Measurements from ENCODE around the gene ZCCHC2.

Gene ZCCHC2

DNA sequence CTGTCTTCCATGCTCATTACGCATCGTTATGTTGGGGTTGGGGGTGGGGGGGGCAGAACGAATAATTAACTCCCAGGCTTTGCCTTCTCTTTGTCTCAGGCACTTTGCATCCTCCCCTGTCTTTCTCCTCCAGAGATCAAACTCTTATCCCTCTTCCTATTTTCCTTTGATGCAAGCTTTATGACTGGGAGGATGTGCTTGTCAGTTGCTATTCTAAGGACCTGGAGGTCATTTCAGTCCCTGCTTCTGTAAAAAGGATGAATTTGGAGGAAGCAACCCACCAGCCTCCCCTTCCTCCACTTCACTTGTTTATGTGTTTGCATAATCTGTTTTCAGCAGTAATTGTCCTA, 87.5 kb downstream of the ZCCHC2 start:
- Histone ChIP-seq H3K36me3 (ENCODE audit: control insufficient read depth, insufficient read depth, low read length) (no peaks in the 10 kb centered on the region), H3K9ac (ENCODE audit: low read length) (no peak overlapping the region), H3K4me3 (ENCODE audit: low read length) (no peak overlapping the region), H3K9me3 (ENCODE audit: control insufficient read depth, low read length) (no peaks in the 10 kb centered on the region), H3K27me3 (ENCODE audit: control insufficient read depth, insufficient read depth, low read length) (peaks cover 23% of the 10 kb centered on the region), H3K4me1 (ENCODE audit: control insufficient read depth, insufficient read depth, low read length) (peaks cover 11% of the 10 kb centered on the region)

DNA sequence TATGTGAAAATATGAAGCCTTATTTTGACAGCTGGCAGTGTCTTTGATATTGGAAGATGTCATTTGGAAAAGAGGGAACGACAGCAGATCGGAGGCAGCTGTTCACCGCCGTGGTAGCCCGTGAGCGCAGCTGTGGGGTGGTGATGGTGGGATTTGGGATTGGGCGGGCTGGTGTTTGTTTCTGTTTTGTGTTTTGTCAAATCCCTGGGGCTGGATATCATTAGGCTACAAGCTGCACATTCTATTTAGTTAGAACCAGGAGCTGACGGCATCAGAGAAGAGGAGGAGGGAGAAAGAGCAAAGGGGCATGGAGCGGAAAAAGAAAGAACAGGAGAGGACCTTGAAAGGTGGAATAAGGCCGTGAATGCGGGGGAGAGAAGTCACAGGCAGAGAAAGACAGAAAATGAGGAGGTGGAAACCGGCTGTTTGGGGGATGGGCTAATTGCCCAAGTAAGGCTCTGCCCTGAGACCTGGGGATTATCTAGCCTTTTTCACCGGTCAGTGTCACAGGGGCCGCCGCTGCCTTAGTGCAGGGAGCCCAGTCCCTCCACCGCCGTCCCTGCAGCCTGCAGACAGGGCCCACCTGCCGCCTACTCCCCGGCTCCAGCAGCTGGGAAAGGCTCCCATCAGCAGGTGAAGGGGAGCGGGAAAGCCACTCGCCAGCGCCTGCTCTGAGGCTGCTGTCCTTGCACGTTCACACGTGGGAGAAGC, 88.0 kb downstream of the ZCCHC2 start:
- Histone ChIP-seq H3K4me1 (ENCODE audit: control insufficient read depth, insufficient read depth, low read length) (peaks cover 11% of the 10 kb centered on the region), H3K36me3 (ENCODE audit: control insufficient read depth, insufficient read depth, low read length) (no peaks in the 10 kb centered on the region), H3K9me3 (ENCODE audit: control insufficient read depth, low read length) (no peaks in the 10 kb centered on the region), H3K9ac (ENCODE audit: low read length) (no peak overlapping the region), H3K4me3 (ENCODE audit: low read length) (no peak overlapping the region), H3K27me3 (ENCODE audit: control insufficient read depth, insufficient read depth, low read length) (peaks cover 23% of the 10 kb centered on the region)

- Histone ChIP-seq H3K9me3 (ENCODE audit: control insufficient read depth, low read length) (no peaks in the 10 kb centered on the region), H3K36me3 (ENCODE audit: control insufficient read depth, insufficient read depth, low read length) (no peaks in the 10 kb centered on the region), H3K4me1 (ENCODE audit: control insufficient read depth, insufficient read depth, low read length) (peaks cover 11% of the 10 kb centered on the region), H3K9ac (ENCODE audit: low read length) (no peak overlapping the region), H3K4me3 (ENCODE audit: low read length) (no peak overlapping the region), H3K27me3 (ENCODE audit: control insufficient read depth, insufficient read depth, low read length) (peaks cover 23% of the 10 kb centered on the region)
Observed at GRCh38 chr18:62611453-62612288, 88.8 kb downstream of the ZCCHC2 start.

GRCh38 chr18:62612289-62612645, 89.4 kb downstream of the ZCCHC2 start:
- H3K9me3 ChIP-seq (ENCODE audit: control insufficient read depth, low read length) = no peaks in the 10 kb centered on the region
- no peaks in the 10 kb centered on the region for H3K36me3 ChIP-seq (ENCODE audit: control insufficient read depth, insufficient read depth, low read length)
- no peak overlapping the region for H3K4me3 ChIP-seq (ENCODE audit: low read length)
- H3K27me3 ChIP-seq (ENCODE audit: control insufficient read depth, insufficient read depth, low read length) = peaks cover 23% of the 10 kb centered on the region
- H3K4me1 ChIP-seq (ENCODE audit: control insufficient read depth, insufficient read depth, low read length) = peaks cover 11% of the 10 kb centered on the region
- no peak overlapping the region for H3K9ac ChIP-seq (ENCODE audit: low read length)

- no peaks in the 10 kb centered on the region for H3K36me3 ChIP-seq (ENCODE audit: control insufficient read depth, insufficient read depth, low read length)
- peaks cover 11% of the 10 kb centered on the region for H3K4me1 ChIP-seq (ENCODE audit: control insufficient read depth, insufficient read depth, low read length)
- peaks cover 23% of the 10 kb centered on the region for H3K27me3 ChIP-seq (ENCODE audit: control insufficient read depth, insufficient read depth, low read length)
- no peaks in the 10 kb centered on the region for H3K9me3 ChIP-seq (ENCODE audit: control insufficient read depth, low read length)
- no peak overlapping the region for H3K4me3 ChIP-seq (ENCODE audit: low read length)
- no peak overlapping the region for H3K9ac ChIP-seq (ENCODE audit: low read length)
Observed at GRCh38 chr18:62612776-62613175, 90.0 kb downstream of the ZCCHC2 start.

GRCh38 chr18:62614494-62614893, 91.7 kb downstream of the ZCCHC2 start:
- Histone ChIP-seq H3K4me1 (ENCODE audit: control insufficient read depth, insufficient read depth, low read length) (peaks cover 13% of the 10 kb centered on the region), H3K9me3 (ENCODE audit: control insufficient read depth, low read length) (no peaks in the 10 kb centered on the region), H3K9ac (ENCODE audit: low read length) (no peak overlapping the region), H3K4me3 (ENCODE audit: low read length) (no peak overlapping the region), H3K36me3 (ENCODE audit: control insufficient read depth, insufficient read depth, low read length) (no peaks in the 10 kb centered on the region), H3K27me3 (ENCODE audit: control insufficient read depth, insufficient read depth, low read length) (peaks cover 23% of the 10 kb centered on the region)

DNA sequence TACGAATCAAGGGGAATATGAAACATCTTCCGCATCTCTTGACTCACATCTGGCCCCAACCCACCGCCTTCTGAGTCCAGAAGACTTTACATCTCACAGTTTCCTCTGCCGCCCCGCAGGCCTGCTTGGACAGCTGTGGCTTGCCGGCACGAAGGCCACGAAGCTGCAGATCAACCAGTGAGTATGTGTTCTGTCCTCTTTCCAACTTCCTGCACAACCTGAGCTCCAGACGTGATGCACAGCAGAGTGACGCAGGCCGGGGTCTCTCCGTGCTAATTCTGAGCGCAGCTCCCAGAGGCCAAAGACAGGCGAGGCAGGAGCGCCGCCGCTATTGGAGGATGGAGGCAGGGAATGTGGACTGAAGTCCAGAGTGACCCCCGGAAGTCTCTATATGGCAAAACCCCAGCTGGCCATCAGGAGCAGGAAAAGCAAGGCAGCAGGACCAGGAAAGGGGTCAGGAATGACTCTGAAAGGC, 93.5 kb downstream of the ZCCHC2 start:
- H3K9ac ChIP-seq (ENCODE audit: low read length) = no peak overlapping the region
- peaks cover 13% of the 10 kb centered on the region for H3K27me3 ChIP-seq (ENCODE audit: control insufficient read depth, insufficient read depth, low read length)
- no peak overlapping the region for H3K4me3 ChIP-seq (ENCODE audit: low read length)
- H3K4me1 ChIP-seq (ENCODE audit: control insufficient read depth, insufficient read depth, low read length) = peaks cover 6% of the 10 kb centered on the region
- H3K36me3 ChIP-seq (ENCODE audit: control insufficient read depth, insufficient read depth, low read length) = no peaks in the 10 kb centered on the region
- no peaks in the 10 kb centered on the region for H3K9me3 ChIP-seq (ENCODE audit: control insufficient read depth, low read length)

- Histone ChIP-seq H3K4me3 (ENCODE audit: low read length) (no peak overlapping the region), H3K27me3 (ENCODE audit: control insufficient read depth, insufficient read depth, low read length) (no peaks in the 10 kb centered on the region), H3K9me3 (ENCODE audit: control insufficient read depth, low read length) (no peaks in the 10 kb centered on the region), H3K9ac (ENCODE audit: low read length) (no peak overlapping the region), H3K36me3 (ENCODE audit: control insufficient read depth, insufficient read depth, low read length) (no peaks in the 10 kb centered on the region), H3K4me1 (ENCODE audit: control insufficient read depth, insufficient read depth, low read length) (peaks cover 4% of the 10 kb centered on the region)
Observed at GRCh38 chr18:62617793-62618591, 95.2 kb downstream of the ZCCHC2 start.

GRCh38 chr18:62618735-62619134, 95.9 kb downstream of the ZCCHC2 start:
- Histone ChIP-seq H3K9me3 (ENCODE audit: control insufficient read depth, low read length) (no peaks in the 10 kb centered on the region), H3K27me3 (ENCODE audit: control insufficient read depth, insufficient read depth, low read length) (no peaks in the 10 kb centered on the region), H3K4me1 (ENCODE audit: control insufficient read depth, insufficient read depth, low read length) (peaks cover 4% of the 10 kb centered on the region), H3K36me3 (ENCODE audit: control insufficient read depth, insufficient read depth, low read length) (no peaks in the 10 kb centered on the region), H3K9ac (ENCODE audit: low read length) (no peak overlapping the region), H3K4me3 (ENCODE audit: low read length) (no peak overlapping the region)

DNA sequence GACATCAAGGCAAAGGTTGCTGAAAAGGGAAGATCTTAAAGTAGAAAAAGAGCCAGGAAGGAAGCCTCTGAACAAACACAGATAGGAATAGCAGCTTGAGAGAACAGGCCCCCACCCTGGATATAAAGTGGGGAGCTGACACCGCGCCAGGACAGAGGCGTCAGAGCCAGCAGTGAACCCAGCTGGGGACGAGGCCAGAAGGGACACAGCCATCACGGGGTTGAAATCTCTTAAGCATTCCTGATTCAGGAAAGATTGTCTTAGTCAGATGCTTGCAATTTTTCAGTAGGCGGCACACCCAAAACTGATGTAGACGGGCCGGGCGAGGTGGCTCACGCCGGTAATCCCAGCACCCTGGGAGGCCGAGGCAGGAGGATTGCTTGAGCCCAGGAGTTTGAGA, 98.7 kb downstream of the ZCCHC2 start:
- H3K36me3 ChIP-seq (ENCODE audit: control insufficient read depth, insufficient read depth, low read length) = no peaks in the 10 kb centered on the region
- no peaks in the 10 kb centered on the region for H3K9me3 ChIP-seq (ENCODE audit: control insufficient read depth, low read length)
- H3K4me1 ChIP-seq (ENCODE audit: control insufficient read depth, insufficient read depth, low read length) = peaks cover 4% of the 10 kb centered on the region
- no peak overlapping the region for H3K4me3 ChIP-seq (ENCODE audit: low read length)
- H3K27me3 ChIP-seq (ENCODE audit: control insufficient read depth, insufficient read depth, low read length) = no peaks in the 10 kb centered on the region
- H3K9ac ChIP-seq (ENCODE audit: low read length) = no peak overlapping the region

DNA sequence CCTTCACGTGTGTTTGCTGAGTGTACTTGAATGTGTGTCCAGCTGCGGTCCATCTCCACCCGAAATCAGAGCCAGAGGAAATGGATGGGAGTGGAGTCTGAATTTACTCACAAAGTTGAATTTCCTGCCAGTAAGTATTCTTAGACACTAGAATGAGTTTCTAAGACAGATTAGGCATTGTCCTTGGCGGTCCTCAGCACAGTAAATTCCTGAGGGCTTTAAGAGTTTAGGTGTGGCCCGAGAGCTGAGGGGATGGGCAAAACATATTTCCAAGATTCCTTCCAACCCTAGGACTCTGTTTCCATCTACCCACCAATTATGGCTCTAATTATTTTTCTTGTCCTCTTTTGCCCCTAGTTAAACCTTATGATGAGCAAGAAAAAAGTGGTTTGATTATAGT, 102.2 kb downstream of the ZCCHC2 start:
- H3K4me1 ChIP-seq (ENCODE audit: control insufficient read depth, insufficient read depth, low read length) = no peaks in the 10 kb centered on the region
- no peaks in the 10 kb centered on the region for H3K36me3 ChIP-seq (ENCODE audit: control insufficient read depth, insufficient read depth, low read length)
- no peaks in the 10 kb centered on the region for H3K9me3 ChIP-seq (ENCODE audit: control insufficient read depth, low read length)
- no peaks in the 10 kb centered on the region for H3K27me3 ChIP-seq (ENCODE audit: control insufficient read depth, insufficient read depth, low read length)
- H3K9ac ChIP-seq (ENCODE audit: low read length) = no peak overlapping the region
- H3K4me3 ChIP-seq (ENCODE audit: low read length) = no peak overlapping the region
